Chondrocyte (in vitro differentiated cells): ENCODE results near the gene FUT2. TPM values are rescaled to one million over a fixed set of nuclear protein-coding genes. Genes with fewer than 3 reads are reported as not detected.

Experiments
- DNase-seq: peaks from one replicate; pipeline ENCODE4 v3.0.0; 2021; ENCODE audit warnings: mixed read lengths, low spot score
- H3K27ac Mint-ChIP-seq: one replicate; pipeline ENCODE4 v1.8.0; 2021; ENCODE audit warnings: mild to moderate bottlenecking, moderate library complexity, mixed read lengths; ENCODE audit not compliant: unreplicated experiment
- H3K27me3 Mint-ChIP-seq: 2 replicates; pipeline ENCODE4 v1.8.0; 2021; ENCODE audit warnings: low read depth, mixed read lengths
- H3K36me3 Mint-ChIP-seq: 2 replicates; pipeline ENCODE4 v1.8.0; 2021; ENCODE audit warnings: low read depth, mixed read lengths
- H3K4me1 Mint-ChIP-seq: 2 replicates; pipeline ENCODE4 v1.8.0; 2021; ENCODE audit warnings: low read depth, mild to moderate bottlenecking, mixed read lengths
- H3K4me3 Mint-ChIP-seq: one replicate; pipeline ENCODE4 v1.8.0; 2021; ENCODE audit warnings: mild to moderate bottlenecking, moderate library complexity, mixed read lengths; ENCODE audit not compliant: unreplicated experiment
- H3K9me3 Mint-ChIP-seq: 2 replicates; pipeline ENCODE4 v1.8.0; 2021; ENCODE audit warnings: low read depth, mixed read lengths
- total RNA-seq: library from RNA; stranded (reverse); gene quantifications from 3 replicates; pipeline ENCODE4 v1.2.1, GENCODE V29; 2021
- TF ChIP-seq, protein P1 (sequence below): fragments of 200-600 bp; sonication (generic); IDR thresholded peaks from 2 replicates; pipeline ENCODE4 v1.5.0; 2021; ENCODE audit warnings: antibody characterized with exemption, mild to moderate bottlenecking, moderate library complexity

FUT2 gene
- total RNA-seq, 1 donor from 2014 or later, result not detected

DNA sequence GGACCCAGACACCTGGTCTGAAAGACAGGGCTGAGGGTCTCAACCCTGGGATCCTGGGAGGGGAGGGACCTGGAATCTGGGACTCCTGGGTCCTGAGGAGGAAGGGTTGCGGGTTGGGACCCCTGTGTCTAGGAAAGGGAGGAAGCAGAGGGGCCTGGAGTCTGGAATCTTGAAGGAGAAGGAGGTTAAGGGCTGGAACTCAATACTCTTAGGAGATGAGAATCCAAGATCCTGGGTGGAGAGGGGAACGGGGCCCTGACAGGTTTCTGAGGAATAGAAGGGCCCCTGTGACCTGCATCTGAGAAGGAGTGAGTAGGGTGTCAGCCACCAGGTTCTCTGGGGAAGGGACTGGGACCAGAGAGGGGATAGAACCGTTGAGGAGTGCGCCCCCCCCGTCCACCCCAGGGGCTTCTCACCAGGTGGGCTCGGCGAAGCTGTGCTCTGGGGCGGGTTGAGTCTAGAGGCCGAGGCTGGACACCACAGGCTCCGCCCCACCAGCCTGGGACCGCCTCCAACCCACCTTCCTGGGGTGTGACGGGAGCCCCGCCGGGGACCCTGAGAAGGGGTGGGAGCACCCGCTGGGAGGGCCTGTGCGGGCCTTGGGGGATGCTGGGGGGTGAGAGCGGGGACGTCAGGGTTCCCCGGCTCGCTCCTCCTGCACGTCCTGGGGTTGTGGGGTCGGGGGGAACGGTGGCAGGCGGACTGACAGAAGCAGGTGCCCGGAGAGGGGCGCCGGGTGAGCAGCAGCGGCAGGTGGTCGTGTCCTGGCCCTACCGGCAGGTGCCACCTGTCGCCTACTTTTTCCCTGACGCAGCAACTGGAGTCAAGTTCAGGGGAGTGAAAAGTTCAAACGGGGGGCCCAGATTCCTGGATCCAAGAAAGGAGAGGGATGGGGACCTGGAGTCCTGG lies 23.7 kb downstream of the FUT2 start, which contains the start of gene MAMSTR:
MAMSTR (minus strand) TSS at position 463 of the 909 bp plus-strand sequence. CDS start 694 bp downstream, outside the sequence.
- H3K4me1 Mint-ChIP-seq, result peaks cover 36% of the 10 kb centered on the region

DNA sequence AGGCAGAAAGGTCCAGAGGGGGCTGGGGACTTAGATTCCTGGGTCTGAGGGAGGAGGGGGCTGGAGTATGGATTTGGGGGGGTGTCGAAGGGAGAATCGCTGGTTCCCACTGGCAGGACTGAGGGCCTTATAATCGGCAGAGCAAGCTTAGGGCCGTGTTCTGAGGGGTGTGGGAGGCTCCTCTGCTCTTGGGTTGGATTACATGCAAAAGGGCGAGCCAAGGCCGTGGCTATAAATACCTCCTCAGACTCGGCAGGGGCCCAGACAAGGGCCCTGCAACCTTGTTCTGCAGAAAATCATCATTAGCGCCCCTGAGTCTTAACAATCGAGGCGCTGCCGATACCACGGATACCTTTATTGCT lies 24.5 kb downstream of the FUT2 start:
- peaks cover 36% of the 10 kb centered on the region for H3K4me1 Mint-ChIP-seq
- DNase-seq, result no peak

More for the DNA sequence above, 23.7 kb downstream of the FUT2 start, which contains the start of gene MAMSTR:
- Mint-ChIP-seq H3K27ac (peak within 1 kb of the TSS; percentile 99), H3K9me3 (no peaks in the 10 kb centered on the region), H3K4me3 (peak within 1 kb of the TSS; percentile 98), H3K27me3 (no peaks in the 10 kb centered on the region), H3K36me3 (no peaks in the 10 kb centered on the region)
- TF ChIP-seq, protein P1, sequence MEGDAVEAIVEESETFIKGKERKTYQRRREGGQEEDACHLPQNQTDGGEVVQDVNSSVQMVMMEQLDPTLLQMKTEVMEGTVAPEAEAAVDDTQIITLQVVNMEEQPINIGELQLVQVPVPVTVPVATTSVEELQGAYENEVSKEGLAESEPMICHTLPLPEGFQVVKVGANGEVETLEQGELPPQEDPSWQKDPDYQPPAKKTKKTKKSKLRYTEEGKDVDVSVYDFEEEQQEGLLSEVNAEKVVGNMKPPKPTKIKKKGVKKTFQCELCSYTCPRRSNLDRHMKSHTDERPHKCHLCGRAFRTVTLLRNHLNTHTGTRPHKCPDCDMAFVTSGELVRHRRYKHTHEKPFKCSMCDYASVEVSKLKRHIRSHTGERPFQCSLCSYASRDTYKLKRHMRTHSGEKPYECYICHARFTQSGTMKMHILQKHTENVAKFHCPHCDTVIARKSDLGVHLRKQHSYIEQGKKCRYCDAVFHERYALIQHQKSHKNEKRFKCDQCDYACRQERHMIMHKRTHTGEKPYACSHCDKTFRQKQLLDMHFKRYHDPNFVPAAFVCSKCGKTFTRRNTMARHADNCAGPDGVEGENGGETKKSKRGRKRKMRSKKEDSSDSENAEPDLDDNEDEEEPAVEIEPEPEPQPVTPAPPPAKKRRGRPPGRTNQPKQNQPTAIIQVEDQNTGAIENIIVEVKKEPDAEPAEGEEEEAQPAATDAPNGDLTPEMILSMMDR, result no peak
- DNase-seq, result no peak

DNA sequence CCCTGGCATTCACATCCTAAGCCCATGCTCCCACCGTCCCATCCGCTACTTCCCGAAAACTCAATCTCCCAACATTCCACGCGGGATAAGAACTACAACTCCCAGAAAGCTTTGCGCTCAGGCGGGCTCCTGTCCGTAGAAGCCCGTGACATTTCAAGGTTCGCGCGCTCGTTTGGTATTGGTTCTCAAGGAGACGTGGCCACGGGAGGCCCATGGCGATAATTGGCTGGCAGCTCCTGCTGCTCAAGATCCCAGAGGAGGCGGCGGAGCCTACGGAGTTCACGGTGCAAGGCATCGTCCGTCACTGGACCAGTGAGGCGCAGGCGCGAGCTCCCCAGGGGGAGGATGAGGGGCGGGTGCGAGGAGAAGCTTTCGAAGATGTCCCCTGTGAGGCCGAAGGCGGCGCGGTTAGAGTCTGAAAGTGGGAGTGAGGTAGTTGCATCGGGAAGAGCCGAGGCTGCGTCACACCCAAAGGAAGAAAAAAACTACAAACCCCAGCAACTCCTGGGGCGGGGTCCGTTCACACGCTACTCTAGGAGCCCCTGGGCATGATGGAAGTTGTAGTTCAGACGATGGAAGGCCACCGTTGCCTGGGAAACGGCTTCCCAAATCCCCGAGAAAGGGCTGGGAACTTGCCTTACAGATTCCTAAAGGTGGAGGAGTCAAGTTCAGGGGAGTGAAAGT lies 25.0 kb downstream of the FUT2 start:
- Mint-ChIP-seq H3K4me3 (peak overlapping the region; percentile 98), H3K27ac (peak overlapping the region; percentile 99), H3K27me3 (no peaks in the 10 kb centered on the region), H3K4me1 (peaks cover 35% of the 10 kb centered on the region), H3K9me3 (peaks cover 2% of the 10 kb centered on the region), H3K36me3 (peaks cover 3% of the 10 kb centered on the region)
- peak; percentile 100 for DNase-seq
- TF ChIP-seq, protein P1, result no peak

More for the DNA sequence above, 24.5 kb downstream of the FUT2 start:
- TF ChIP-seq, protein P1, result no peak
- Mint-ChIP-seq H3K27ac (peak overlapping the region; percentile 99), H3K4me3 (peak overlapping the region; percentile 98), H3K27me3 (no peaks in the 10 kb centered on the region), H3K36me3 (peaks cover 3% of the 10 kb centered on the region), H3K9me3 (no peaks in the 10 kb centered on the region)

DNA sequence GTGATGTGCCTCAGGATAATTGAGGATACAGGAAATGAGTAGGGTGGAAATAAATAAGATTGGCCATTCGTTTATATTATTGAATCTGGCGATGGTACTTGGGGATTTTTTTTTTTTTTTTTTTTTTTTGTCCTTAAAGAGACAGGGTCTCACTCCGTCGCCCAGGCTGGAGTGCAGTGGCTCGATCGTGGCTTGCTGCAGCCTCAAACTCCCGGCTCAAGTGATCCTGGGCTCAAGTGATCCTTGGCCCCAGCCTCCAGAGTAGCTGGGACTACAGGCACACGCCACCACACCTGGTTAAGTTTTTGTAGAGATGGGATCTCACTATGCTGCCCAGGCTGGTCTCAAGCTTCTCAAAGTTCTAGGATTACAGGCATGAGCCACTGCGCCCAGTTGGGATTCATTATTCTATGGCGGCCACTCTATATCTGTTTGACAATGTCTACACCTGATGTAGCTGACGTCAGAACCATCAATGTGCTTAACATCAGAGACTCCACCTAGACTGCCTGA lies 26.5 kb downstream of the FUT2 start:
- peaks cover 24% of the 10 kb centered on the region for H3K4me1 Mint-ChIP-seq
- H3K9me3 Mint-ChIP-seq, result peaks cover 6% of the 10 kb centered on the region
- no peak overlapping the region for H3K27ac Mint-ChIP-seq
- TF ChIP-seq, protein P1, result no peak
- no peak for DNase-seq
- H3K27me3 Mint-ChIP-seq, result no peaks in the 10 kb centered on the region
- peaks cover 4% of the 10 kb centered on the region for H3K36me3 Mint-ChIP-seq
- no peak overlapping the region for H3K4me3 Mint-ChIP-seq
